ENCODE results near the gene KREMEN1.
"Not testable (repeated sequence)": the region's sequence is repeated elsewhere in the genome, so short reads cannot be mapped to it uniquely, and the experiment has no call there.

Gene KREMEN1, protein sequence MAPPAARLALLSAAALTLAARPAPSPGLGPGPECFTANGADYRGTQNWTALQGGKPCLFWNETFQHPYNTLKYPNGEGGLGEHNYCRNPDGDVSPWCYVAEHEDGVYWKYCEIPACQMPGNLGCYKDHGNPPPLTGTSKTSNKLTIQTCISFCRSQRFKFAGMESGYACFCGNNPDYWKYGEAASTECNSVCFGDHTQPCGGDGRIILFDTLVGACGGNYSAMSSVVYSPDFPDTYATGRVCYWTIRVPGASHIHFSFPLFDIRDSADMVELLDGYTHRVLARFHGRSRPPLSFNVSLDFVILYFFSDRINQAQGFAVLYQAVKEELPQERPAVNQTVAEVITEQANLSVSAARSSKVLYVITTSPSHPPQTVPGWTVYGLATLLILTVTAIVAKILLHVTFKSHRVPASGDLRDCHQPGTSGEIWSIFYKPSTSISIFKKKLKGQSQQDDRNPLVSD

DNA sequence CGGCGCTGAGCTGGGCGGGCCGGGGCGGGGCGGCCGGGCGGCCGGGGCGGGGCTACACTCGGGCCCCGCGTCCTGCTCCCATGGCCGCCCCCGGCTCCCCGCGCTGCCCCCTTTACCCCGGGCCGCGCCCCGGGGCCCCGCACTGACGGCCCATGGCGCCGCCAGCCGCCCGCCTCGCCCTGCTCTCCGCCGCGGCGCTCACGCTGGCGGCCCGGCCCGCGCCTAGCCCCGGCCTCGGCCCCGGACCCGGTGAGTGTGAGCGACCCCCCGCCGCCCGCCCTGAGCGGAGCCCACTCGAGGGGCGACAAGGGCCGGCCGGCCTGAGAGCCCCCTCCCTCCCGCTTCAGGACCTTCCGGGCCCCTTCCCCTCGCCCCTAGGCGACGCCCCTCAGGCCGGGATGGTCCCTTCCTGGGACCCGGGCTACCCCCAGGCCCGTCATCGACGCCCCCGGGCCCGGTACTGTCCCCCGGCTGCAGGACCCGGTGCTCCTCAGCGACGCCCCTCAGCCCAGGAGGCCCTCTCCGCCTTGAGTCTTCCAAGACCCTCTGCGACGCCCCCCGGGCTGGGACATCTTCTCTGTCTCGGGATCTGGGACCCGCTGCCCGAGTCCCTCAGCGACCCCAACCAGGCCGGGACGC is at the start of gene KREMEN1:
Gene KREMEN1, plus strand, starts transcription at position 57 of the 639 bp plus-strand sequence. Its CDS starts 96 bp downstream, at position 153.
- intact Hi-C loops (cut with DNase I), result loop anchor here (10.0 kb wide), 1 partner anchor 72 kb away; no protein-coding TSS in a partner anchor
- no peak for DNase-seq

DNA sequence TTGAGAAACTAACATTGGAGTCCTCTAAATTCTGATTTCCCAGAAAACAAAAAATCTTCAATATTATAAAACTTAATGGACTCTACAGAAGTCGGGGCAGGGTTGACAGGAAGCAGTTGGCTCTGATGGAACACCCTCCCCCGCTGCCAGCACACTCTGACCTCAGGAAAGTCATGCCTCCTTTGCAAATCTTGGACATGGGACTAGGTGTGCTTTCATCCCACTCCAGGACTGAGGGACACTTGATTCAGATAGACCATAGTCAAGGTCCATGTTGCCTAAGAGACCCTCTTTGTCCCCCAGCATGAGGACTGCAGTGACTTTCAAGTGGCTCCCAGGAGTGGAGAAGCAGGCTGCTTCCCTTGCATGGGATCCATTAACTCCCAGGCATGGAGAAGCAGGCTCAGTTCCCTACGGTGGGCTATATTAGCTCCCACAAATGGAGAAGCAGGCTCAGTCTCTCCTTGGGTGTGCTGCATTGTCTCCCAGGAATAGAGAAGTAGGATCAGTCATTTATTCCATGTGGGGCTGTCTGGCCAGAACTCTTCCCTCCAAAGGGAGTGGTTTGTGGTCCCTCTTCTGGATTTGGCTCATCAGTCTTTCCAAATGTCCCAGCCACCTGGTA is 49.6 kb upstream of the KREMEN1 start:
- DNase-seq, result no peak
- intact Hi-C loops (cut with DNase I), result no loop called here

DNA sequence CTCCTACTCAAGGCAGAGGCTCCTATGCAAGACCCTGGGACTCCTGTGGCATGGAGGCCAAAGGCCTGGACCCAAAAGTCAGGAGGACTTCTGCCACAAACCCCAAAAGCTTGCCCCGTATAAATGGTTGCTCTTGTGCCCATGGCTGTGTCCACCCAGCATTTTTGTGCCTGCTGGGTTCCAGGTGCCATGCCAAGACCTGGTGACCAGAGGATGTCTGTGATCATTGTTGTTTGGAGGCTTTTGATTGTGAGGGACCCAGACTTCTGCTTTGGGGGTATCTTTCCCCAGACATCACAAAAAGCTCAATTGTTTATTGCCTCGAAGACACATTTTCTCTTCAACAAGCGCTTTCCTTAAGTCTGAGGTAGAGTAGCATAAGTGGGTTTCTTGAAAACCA is 46.3 kb upstream of the KREMEN1 start:
- intact Hi-C loops (cut with DNase I), result no loop called here
- no peak for DNase-seq

DNA sequence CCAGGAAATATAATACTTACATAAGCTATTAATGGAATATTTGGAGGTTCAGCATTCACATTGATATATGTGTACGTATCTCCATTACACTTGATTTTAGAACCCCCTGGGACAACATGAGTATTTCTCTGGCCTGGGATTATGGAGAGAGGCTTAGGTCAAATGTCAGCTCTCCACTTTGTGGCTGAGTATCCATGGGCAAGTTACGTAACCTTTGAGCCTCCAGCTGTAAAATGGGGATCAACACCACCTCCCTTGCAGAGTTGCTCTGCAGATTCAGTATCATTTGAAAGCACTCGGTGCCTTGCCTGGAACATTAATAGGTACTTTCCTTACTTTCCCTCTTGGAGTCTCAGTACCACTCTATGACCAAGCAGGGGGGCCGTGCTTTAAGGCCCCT is 44.4 kb upstream of the KREMEN1 start:
- intact Hi-C loops (cut with DNase I), result no loop called here
- no peak for DNase-seq

DNA sequence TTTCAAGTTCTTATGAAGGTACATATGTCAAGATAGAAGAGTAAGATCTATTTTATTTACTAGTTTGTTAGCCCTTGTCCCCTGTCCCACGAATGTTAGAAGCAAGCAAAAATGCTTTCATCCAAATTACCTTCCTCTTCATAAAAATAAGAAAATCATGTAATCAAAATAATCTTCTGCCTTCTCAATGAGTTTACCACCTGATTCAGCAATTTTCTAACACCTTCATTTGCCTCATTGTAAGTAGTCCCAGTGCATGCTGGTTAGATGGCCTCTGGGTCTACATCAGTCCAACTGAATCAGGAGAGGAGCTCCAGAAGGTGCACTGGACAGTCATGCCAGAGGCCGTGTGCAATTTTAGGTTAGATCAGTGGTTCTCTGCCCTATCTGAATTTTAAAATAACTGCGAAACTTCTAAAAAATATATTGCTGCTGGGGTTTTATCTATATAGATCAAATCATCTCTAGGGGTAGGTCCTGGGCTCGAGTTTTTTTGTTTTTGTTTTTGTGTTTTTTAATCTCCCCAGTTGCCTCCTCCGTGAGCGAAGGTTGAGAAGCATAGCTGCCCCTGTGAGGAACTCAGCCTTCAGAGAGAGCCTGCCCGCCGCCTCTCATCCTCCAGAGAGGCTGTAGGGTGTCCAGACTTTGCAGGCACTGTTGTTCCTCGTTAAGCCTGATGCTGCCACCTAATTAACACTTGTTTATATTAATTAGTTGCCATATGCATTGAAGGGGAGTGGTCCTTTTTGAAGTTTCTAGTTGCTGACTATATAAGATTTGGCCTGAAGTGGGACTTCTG is 43.4 kb upstream of the KREMEN1 start:
- intact Hi-C loops (cut with DNase I), result no loop called here
- DNase-seq, result no peak

DNA sequence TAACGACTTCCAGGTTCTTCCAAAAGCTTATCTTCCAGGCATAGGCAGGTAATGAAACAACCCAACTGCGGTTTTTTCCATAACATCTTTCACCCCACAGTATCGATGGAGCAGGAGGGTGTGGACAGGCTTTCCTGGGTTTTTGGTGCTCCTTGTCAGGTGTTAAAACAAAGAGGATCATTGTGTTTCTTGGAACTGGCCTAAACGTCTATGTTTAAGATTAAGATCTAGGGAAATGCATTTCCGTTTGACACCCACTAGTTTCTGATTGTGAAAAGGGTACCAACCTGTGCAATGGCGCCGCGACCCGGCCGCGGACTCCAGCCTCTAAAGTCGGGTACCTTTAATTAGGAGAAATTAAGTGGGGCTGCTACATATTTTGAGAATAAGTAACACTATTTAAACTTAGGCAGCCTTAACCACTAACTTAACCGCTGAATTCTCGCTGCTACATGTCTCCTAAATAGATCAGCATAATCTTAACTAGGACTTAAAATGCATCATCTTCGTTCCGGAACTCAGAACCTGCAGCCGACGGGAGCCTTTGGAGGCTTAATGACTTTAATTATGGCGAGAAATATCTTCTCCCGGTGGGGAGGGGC is 42.7 kb upstream of the KREMEN1 start:
- peak in 15 of 42 donors; percentile 24 to 73 (median 47) for DNase-seq
- intact Hi-C loops (cut with DNase I), result no loop called here

DNA sequence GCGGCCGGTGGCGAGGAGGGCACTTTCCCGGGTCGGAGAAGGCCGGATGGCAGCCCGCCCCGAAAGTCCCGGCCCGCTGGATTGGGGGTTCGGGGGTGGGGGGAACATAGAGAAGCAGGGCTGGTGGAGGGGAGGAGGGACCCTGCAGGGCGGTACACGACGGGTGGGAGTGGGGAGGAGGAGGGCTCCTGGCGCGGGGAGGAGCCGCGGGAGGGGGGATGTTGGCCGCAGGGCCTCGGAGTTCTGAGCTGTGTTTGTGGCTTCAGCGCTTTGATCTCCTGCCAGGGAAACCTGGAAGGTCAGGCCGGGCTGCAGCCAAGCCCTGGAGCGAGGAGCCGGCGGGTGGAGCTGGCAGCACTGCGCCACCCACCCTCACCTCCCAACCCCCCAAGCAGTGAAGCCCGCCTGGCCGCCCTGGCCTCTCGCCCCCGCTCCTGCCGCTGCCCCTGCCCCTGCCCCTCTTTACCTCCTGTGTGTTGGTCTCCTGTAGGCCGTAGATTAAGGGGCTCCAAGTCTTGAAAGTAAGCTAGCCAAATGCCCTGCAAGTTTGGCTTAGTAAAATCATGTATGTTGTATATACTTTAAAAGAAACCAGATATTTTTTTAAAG is 42.1 kb upstream of the KREMEN1 start:
- DNase-seq, result peak in 36 of 42 donors; percentile 29 to 86 (median 62)
- intact Hi-C loops (cut with DNase I), result no loop called here

DNA sequence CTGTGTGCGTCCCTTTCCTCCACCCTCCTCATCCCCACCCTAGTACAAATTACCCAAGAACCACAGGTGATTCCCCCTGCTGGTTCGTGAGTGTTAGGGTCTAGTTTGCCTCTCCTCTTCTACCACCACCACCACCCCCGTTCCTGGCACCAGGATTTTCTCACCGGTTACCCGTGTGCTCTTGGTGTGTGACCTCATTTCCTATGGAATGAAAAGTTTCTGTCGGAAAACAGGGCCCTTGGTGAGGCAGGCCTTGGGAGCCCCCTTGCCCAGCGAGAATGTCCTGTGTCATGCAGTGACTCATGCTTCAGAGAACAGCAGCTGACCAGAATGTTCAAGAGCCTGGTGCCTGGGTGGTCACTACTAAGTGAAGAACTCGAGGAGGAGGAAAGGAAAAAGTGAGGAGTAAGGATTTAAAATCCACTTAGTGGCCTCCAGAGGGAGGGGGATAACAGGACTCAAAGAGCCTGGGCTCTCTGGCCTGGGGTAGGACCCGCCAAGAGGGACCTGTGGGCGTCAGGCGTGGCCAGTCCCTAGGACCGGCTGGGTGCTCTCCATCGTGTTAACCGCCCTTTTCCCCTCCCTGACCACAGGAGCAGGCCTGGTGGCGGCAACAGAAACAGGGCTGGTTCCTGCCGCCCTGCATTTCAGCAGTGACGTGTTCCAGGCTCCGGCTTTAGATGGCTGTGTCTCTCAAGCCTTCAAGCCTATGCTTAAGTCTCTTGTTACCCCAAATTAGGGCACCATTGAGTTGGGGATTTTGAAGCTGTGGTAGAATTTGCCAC is 41.4 kb upstream of the KREMEN1 start:
- intact Hi-C loops (cut with DNase I), result no loop called here
- peak in 8 of 42 donors; percentile 28 to 79 (median 58) for DNase-seq

DNA sequence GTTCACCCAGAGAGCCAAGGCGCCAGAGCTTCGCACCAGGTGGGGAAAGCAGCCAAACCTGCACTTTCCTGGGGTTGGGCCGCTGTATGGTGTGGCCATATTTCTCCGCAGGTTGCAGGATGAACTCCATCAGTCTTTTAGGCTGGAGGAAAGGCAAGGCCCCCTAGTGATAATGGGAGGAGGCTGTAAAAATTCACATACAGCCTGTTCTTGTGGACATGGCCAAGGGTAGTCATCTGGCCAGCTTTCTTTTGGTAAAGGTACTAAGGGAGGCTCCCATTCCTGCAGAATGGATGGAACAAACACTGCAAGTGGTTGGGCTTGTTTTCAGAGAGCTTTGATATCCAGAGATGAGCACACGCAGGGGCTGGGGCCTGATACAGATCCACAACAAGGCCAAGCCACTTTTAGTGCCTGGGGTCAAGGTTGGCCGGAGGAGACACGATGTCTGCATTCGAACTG is 40.8 kb upstream of the KREMEN1 start:
- DNase-seq, result no peak
- intact Hi-C loops (cut with DNase I), result no loop called here

DNA sequence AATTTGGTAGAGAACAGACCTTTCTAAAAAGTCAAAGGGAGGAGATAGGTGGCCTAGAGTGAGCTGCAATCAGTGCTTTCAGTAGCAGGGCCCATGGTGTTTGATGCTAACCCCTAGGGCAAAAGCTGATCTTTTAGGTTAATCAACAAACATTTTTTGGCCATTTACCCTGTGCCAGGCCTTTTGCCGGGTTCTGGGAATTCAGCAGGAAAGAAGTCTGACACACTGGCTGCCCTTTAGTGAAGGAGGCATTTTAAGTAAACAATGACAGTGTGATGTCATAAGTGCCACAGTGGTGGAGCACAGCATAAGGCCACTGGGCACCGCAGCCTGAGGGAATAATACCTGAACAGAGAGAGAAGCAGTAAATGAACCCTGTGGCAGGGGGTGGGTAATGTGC is 40.3 kb upstream of the KREMEN1 start:
- peak in 3 of 42 donors; percentile 15 to 70 (median 46) for DNase-seq
- intact Hi-C loops (cut with DNase I), result no loop called here

DNA sequence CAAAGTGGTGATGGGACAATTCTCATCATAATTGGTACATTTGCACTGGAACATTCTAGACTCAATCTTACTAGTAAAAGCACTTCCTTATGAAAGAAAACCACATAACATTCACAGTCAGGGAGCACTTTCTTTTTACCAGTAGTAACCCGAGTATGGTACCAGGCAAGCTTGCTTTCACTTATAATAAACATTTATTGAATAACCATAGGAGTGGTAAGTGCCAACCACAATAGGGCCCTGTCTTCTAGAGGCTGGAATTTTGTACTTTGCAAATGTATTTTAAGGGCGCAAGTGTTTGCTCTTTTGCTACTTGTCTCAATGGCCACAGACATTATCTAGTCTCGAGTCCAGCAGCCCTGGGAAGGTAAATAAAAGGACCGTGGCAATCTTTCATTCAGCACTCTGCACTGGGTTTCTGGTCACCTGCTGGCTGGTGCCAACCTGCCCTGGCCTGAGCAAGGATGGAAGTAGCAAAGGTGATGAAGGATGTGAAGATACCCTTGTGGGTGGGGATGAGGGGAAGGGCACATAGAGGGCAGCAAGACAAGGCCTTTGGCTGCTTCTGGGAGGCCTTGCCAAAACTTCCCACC is 35.4 kb upstream of the KREMEN1 start:
- no peak for DNase-seq
- intact Hi-C loops (cut with DNase I), result no loop called here

DNA sequence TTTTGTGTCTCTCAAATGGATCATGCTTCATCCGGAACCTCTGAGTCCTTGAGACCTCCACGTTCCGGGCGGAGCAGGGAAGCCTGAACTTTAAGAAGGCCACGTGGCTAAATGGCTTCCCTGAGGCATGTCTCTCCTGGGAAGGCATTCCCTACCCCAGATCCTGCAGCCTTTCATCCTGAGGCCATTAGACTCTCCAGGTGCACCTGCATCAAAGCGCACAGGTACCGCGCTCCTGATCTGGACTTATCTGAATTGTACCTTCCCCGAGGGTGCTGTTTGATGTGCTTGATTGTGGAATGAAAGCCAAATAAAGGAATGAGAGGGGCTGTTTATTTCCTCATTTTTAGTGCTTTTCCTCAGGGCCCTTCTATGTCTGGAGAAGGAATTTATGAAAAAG is 33.7 kb upstream of the KREMEN1 start:
- intact Hi-C loops (cut with DNase I), result no loop called here
- DNase-seq, result no peak

DNA sequence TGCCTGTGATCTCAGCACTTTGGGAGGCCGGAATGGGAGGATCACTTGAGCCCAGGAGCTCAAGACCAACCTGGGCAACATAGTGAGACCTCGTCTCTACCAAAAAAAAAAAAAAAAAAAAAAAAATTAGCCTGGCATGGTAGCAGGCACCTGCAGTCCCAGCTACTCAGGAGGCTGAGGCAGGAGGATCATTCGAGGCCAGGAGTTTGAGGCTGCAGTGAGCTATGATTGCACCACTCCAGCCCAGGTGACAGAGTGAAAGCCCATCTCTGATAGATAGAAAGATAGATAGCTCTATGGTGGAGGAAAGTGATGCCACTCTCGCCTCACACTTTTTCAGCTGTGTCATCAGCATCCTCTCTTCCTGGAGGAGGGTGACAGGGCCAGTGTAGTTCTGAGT is 33.2 kb upstream of the KREMEN1 start:
- not testable (repeated sequence) for DNase-seq
- intact Hi-C loops (cut with DNase I), result loop anchor here (2.0 kb wide), 1 partner anchor 183 kb away; no protein-coding TSS in a partner anchor

DNA sequence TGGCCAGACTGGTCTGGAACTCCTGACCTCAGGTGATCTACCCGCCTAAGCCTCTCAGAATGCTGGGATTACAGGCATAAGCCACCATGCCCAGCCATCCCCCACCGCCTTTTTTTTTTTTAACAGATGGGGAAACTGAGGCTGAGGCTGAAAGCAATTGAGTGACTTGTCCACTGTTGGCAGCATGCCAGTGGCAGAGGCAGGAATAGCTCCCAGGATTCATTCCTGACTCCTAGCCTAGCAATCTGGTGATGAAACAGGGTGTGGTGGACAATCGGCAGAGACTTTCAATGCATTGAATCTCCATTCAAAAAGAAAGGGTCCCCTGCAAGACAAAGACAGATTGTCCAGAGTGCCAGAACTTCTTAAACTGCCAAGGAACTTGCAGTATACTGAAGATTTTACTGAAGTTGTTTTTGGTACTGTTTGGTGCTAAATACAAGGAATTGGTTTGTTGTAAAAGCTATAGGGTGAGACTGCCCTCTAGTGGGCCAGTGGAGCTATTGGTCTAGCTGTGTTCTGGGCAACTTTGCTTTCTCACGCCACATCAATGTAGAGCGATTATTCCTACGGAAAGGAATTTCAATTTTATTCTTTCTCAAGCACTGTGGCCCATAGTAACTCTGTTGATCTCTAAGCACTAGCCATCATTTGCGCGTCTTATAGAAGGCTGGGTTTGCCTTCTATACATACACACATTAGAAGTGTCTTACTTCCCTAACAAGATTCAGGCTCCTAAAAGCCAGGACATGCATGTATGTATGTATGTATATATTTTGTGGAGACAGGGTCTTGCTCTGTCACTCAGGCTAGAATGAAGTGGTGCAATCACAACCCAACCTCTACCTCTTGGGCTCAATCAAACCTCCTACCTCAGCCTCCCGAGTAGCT is 32.2 kb upstream of the KREMEN1 start:
- intact Hi-C loops (cut with DNase I), result loop anchor here (2.0 kb wide), 1 partner anchor 184 kb away; no protein-coding TSS in a partner anchor

DNA sequence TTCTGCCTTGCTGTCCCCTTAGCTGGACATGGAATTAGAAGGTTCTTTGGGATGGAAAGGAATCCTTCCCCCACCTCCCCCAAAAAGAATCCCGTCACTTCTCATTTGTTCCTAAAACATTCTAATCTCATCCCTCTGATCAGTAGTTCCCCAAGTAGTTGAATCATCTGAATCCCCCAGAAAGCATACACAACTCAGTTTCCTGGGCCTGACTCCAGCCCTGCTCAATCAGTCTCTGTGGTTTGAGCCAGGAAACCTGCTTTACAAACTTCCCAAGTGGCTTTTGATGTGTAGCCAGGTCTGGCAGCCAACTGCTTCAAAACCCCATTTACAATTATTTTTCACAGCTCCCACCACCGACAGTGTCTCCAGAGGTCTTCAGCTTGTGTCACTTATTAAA is 31.4 kb upstream of the KREMEN1 start:
- intact Hi-C loops (cut with DNase I), result loop anchor here (2.0 kb wide), 1 partner anchor 185 kb away; no protein-coding TSS in a partner anchor
- peak in 16 of 42 donors; percentile 39 to 78 (median 49) for DNase-seq

More for the DNA sequence above, 32.2 kb upstream of the KREMEN1 start:
- DNase-seq, result peak in 40 of 42 donors; percentile 33 to 91 (median 74)
